Osteocyte (in vitro differentiated cells): ENCODE measurements around the gene PRRT3. TPM values are rescaled to one million over a fixed set of nuclear protein-coding genes. Genes with fewer than 3 reads are reported as not detected.

Experiments
- DNase-seq: peaks from one replicate; pipeline ENCODE4 v3.0.0; 2021; ENCODE audit warnings: mixed read lengths; ENCODE audit not compliant: unreplicated experiment; ENCODE audit errors: extremely low spot score
- H3K27ac Mint-ChIP-seq: one replicate; pipeline ENCODE4 v1.8.0; 2021; ENCODE audit warnings: mild to moderate bottlenecking, mixed read lengths; ENCODE audit not compliant: unreplicated experiment
- H3K27me3 Mint-ChIP-seq: one replicate; pipeline ENCODE4 v1.8.0; 2021; ENCODE audit warnings: mixed read lengths; ENCODE audit not compliant: unreplicated experiment
- H3K36me3 Mint-ChIP-seq: one replicate; pipeline ENCODE4 v1.8.0; 2021; ENCODE audit warnings: mixed read lengths; ENCODE audit not compliant: unreplicated experiment
- H3K4me1 Mint-ChIP-seq: one replicate; pipeline ENCODE4 v1.8.0; 2021; ENCODE audit warnings: mixed read lengths; ENCODE audit not compliant: unreplicated experiment
- H3K4me3 Mint-ChIP-seq: one replicate; pipeline ENCODE4 v1.8.0; 2021; ENCODE audit warnings: mild to moderate bottlenecking, moderate library complexity, mixed read lengths; ENCODE audit not compliant: unreplicated experiment
- H3K9me3 Mint-ChIP-seq: one replicate; pipeline ENCODE4 v1.8.0; 2021; ENCODE audit warnings: mixed read lengths; ENCODE audit not compliant: unreplicated experiment
- CTCF ChIP-seq: fragments of 200-600 bp; sonication (generic); IDR thresholded peaks from 2 replicates; pipeline ENCODE4 v1.5.0; 2021; ENCODE audit warnings: antibody characterized with exemption, mild to moderate bottlenecking, moderate library complexity
- total RNA-seq: library from RNA; stranded (reverse); gene quantifications from 2 replicates; pipeline ENCODE4 v1.2.1, GENCODE V29; 2021

PRRT3 gene
- total RNA-seq, 1 donor from 2014 or later: 6.6 TPM

GRCh38 chr3:9937486-9938238, 14.5 kb downstream of the PRRT3 start:
- no peak for TF ChIP-seq CTCF
- Mint-ChIP-seq H3K36me3 (peaks cover 6% of the 10 kb centered on the region), H3K27me3 (no peaks in the 10 kb centered on the region), H3K9me3 (no peaks in the 10 kb centered on the region), H3K4me3 (no peak overlapping the region), H3K4me1 (peaks cover 20% of the 10 kb centered on the region), H3K27ac (no peak overlapping the region)
- DNase-seq: no peak

- no peak overlapping the region for H3K4me3 Mint-ChIP-seq
- H3K4me1 Mint-ChIP-seq: peaks cover 25% of the 10 kb centered on the region
Observed at GRCh38 chr3:9935966-9936510, 16.2 kb downstream of the PRRT3 start.

DNA sequence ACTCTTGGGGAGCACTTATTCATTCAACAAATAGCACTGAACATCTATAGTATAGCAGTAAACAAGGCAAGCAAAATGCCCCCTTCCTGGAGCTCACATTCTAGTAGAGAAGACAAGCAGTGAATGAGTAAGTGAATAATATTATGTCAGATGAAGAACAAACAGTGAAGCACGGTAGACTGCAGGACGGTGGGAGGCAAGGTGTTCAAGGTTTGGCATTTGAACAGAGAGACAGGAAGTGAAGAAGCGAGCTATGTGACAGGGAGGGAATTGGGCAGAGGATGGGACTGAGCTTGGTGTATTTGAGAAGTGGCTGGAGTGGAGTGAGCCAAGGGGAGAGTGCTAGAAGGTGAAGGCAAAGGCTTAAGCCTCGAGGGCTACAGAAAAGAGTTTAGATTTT, 17.2 kb downstream of the PRRT3 start:
- DNase-seq: no peak
- TF ChIP-seq CTCF: no peak
- Mint-ChIP-seq H3K4me3 (peak overlapping the region; percentile 94), H3K27ac (no peak overlapping the region), H3K9me3 (no peaks in the 10 kb centered on the region), H3K4me1 (peaks cover 25% of the 10 kb centered on the region), H3K27me3 (no peaks in the 10 kb centered on the region), H3K36me3 (peaks cover 12% of the 10 kb centered on the region)

More at GRCh38 chr3:9935966-9936510, 16.2 kb downstream of the PRRT3 start:
- no peak for TF ChIP-seq CTCF
- Mint-ChIP-seq H3K27me3 (no peaks in the 10 kb centered on the region), H3K27ac (no peak overlapping the region), H3K9me3 (no peaks in the 10 kb centered on the region), H3K36me3 (peaks cover 4% of the 10 kb centered on the region)
- no peak for DNase-seq

GRCh38 chr3:9934235-9934621, 18.0 kb downstream of the PRRT3 start:
- Mint-ChIP-seq H3K27me3 (no peaks in the 10 kb centered on the region), H3K4me1 (peaks cover 25% of the 10 kb centered on the region), H3K36me3 (peaks cover 12% of the 10 kb centered on the region), H3K4me3 (peak overlapping the region; percentile 94), H3K27ac (peak overlapping the region; percentile 95), H3K9me3 (no peaks in the 10 kb centered on the region)
- TF ChIP-seq CTCF: no peak
- no peak for DNase-seq

GRCh38 chr3:9933561-9934234, 18.5 kb downstream of the PRRT3 start, which contains the start of gene CRELD1:
Gene CRELD1, plus strand, starts transcription at chr3:9933834. Its CDS starts 605 bp downstream, at chr3:9934439.
- Mint-ChIP-seq H3K9me3 (no peaks in the 10 kb centered on the region), H3K27ac (peak within 1 kb of the TSS; percentile 95), H3K4me1 (peaks cover 25% of the 10 kb centered on the region), H3K4me3 (peak within 1 kb of the TSS; percentile 94), H3K27me3 (no peaks in the 10 kb centered on the region), H3K36me3 (peaks cover 12% of the 10 kb centered on the region)
- TF ChIP-seq CTCF: no peak
- peak; percentile 97 for DNase-seq
